HG03139 (cell line): Measurements from ENCODE around the gene ZBTB7A.
A peak's percentile ranks its signal among the peaks of the same experiment; 100 is the strongest.

Experiments
- ATAC-seq: cut with Tn5 transposase; IDR thresholded peaks from one replicate; pipeline ENCODE4 v1.9.1; 2021; ENCODE audit not compliant: unreplicated experiment

ZBTB7A gene

DNA sequence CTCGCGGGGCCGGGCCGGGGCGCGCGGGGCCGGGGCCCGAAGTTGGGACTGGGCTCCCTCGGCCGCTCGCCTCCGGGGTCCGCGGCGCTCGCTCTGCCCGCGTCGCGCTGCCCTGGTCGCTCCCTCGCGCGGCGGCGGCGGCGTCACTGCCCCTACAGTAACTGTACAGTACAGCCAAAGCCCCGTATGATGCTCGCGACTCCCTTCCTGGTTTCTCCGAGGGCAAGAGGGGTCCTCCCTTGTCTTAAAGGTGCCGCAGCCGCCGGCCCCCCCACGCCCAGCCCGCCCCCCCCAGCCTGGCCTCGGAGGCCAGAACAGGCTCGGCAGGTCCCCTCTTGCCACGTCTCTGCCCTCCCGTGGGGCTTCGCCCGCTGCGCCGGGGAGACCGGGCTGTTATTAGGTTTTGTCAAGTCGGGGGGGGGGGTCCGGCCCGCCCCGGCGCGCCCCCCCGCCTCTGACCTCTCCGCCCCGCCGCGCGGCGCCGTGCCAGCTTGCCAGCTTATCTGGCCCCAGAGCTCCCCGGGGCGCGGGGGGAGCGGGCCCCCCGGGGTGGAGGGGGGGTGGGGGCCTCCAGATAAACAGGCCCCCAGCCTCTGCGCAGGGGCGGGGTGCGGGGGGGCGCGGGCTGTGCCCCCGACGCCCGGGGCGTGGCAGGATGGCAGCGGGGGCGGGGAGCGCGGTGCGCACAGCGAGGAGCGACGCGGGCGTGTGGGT, at the start of gene ZBTB7A:
TSS of gene ZBTB7A (minus strand) at position 218 of the 714 bp plus-strand sequence. CDS start 11,667 bp downstream, outside the sequence.
- no peak for ATAC-seq

DNA sequence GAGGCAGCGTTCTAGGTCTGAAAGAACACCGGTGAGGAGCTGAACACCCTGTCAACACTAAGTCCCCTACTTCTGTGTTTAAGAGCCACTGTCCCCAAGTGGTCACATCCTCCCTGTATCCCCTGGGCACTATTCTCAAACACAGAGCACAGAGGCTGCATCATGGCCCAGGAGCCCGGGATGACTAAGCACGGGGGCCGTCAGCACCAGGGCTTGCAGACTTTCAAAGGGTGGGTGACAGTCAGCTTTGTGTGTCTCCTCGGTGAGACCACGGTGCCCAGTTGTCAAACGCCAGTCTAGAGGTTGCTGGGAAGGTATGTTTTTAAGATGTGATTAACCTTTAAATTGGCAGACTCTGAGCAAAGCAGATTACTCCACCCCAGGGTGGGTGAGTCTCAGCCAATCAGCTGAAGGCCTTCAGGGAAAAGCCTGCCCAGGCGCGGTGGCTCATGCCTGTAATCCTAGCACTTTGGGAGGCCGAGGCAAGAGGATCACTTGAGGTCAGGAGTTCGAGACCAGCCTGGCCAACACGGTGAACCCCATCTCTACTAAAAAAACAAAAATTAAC, 49.2 kb upstream of the ZBTB7A start:
- no peak for ATAC-seq

DNA sequence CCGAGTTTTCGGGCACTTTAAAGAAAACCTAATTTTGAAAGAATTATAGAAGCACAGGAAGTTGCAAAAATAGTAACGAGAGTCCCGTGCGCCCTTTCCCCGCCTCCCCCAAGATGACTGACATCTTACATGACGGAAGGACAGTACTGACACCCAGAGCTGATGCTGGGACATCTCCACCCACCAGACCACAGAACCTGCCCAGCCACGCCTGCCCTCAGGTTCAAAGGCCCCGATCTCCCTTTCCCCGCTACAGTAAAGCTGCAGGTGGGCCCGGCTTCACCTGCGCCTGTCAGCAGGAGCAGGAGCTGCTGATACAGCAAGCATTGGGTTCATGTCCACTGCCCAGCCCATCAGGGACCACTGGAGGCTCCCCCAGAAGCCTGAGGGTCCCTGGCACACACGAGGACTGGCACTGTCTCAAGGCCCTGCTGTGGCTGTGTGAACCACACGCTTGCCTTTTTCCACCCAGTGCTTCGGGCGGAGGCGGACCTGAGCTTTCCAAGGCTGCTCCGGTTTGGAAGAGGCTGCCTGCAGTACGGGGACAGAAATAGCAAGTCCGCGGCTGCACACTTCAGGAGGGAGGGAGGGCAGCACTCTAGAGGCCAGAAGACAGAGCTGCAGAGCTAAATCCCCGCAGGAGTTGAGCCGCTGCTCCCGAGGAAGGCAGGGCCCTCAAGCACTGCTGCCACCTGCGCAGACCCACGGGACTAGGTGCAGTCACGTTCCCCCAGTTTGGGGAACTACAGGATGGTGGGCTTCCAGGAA, 48.5 kb upstream of the ZBTB7A start:
- ATAC-seq, result peak; percentile 69

DNA sequence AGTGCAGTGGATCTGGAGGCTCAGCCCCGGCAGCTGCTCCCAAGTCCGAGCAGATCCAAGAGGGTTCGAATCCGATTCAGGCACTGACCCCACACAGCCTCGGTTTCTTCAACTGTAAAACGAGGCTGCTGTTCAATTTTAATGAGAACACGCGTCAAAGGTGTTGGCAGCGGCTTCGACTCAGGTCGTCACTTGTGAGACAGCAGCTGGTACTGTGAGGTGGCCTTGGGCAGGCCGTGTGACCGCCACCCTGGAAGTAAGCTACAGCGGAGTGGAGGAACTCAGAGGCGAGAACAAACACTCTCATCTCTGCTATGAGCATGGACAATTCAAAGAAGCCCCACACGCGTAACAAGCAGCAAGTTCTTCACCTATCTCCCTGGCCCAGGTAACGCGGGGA, 47.5 kb upstream of the ZBTB7A start:
- no peak for ATAC-seq

DNA sequence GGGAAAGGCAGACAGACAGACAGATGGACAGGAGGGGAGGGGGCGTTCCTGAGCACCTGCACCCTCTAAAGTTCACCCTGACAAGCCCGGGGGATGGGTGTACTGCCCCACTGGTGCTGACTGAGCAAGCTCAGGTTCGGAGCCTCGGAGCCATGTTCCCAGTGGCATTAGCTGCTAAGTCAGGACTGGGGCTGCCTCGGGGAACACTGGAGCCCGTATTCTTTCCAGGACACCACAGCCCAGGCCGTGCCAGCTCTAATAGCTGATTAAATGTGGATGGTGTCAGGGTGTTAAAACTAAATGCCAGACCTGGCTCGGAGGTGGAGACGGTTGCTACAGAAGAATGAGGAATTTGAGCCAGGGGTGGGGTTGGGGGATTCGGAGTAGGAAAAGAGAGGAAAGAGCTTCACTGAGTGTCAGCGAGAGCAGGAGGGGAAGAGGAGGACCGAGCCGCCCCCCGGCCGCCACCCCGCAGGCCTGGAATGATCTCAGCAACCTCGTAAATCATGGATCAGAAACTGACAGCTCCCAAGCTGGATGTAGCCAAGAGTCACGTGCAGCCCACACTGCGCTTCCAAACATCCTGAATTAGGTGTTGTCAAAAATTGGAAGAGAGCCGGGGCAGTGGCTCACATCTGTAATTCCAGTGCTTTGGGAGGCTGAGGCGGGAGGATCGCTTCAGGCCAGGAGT, 46.8 kb upstream of the ZBTB7A start:
- ATAC-seq, result no peak

DNA sequence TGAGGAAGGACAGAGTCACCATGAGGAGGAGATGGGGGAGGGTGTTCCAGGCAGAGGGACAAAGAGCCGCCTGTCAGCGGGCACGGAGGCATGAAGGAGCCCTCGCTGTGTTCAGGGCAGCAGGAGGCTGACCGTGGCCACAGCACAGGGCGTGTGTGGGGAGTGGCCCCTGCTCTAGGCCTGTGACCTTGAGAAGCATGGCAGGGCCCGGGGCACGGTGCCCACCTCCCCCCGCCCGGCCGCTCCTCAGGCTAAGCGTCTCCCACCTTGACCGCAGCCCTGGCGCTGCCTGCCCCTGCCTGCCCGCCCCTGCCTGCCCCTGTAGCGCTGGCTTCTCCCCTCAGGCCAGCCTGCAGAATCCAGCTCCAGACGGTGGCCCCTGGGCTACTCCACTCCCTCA, 45.7 kb upstream of the ZBTB7A start:
- no peak for ATAC-seq

DNA sequence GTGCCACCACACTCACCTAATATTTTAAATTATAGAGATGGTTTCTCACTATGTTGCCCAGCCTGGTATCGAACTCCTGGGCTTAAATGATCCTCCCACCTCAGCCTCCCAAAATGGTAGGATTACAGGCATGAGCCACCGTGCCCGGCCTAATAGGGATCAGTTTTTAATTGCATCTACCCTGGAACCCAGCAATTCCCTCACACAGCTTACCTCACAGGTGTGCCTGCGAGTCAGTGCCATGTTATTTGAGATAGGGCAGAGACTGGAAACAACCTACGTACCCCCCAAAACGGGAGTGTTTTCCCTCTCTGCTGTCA, 42.9 kb upstream of the ZBTB7A start:
- no peak for ATAC-seq

DNA sequence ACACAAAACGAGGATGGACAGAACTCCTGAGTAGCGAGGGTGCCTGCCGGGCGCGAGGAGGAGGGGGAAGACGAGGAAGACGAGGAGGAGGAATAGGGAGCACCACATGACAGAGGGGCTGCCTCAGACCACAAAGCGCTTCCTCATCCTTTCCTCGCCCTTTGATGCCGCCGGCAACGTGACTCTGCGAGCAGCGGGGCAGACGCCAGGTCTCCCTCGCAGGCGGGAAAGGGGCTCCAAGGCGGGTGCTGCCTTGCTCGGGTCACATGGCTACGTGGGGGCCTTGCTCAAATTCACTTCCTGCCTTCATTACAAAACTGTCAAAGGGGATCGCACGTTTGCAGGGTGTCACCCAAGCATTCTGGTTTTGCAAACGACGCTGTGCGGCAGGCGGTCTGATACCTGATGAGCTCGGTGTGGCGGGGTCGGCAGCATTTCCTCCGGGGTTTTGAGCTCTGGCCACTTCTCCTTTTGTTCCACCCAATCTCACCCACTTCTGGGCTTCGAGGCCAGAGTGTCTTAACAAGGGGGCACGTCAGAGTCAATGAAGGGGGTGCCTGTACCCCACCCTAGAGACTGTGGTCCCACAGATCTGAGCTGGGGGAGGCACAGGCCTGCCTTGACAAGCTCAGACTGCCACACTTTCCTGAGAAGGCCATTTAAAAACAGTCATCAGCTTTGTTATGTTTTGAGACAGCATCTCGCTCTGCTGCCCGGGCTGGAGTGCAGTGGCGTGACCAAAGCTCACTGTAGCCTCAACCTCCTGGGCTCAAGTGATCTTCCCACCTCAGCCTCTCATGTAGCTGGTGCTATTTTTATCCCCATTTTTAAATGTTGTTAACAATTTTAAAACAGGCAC, 42.3 kb upstream of the ZBTB7A start:
- no peak for ATAC-seq

DNA sequence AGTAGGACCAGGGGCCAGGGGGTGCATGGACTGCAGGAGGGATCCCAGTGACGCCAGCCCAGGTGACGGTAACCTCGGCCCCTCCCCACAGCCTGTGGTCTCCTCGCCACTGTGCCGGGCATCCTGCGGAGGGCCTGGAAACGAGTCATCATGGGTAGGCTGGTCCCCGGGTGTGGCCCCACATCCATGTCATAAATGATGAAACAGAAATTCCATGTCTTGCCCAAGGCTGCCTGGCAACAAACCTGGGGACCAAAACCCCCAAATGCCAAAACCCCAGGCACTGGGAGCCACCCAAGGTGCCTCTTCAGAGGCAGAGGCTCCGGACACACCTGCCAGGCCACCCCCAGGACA, 36.4 kb upstream of the ZBTB7A start:
- ATAC-seq, result no peak

DNA sequence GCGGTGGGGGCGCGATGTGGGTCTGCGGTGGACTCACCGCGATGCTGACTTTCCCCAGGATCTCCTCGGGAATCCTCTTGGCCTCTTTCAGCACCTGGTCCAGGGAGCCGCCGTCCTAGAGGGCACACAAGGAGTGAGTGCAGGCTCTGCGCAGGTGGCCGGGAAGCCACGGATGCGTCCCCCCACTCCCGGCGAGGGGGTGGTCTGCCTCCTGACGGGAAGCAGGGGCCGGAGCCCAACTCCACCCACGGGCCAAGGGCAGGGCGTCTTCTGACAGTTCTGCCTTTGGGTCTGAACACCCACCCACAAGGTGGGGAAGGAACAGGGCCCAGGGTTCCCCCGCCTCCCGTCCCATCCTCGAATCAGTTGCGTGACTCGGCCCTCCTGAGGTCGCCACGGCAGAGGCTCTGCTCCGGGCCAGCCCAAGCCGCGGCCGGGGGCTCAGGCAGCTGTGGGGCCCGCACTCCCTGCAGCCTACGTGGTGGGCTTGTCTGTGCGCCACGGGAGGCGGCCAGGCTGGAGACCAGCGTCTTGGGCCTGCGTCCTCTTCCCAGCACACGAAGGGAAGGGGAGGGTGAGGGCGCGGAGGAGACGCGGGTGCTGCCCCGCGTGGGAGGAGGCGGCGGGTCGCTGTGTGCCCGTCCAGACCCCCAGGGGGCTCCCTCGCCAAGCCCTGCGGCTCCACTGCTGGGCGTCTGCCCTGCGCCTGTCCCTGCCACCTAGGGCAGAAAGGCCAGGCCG, 35.8 kb upstream of the ZBTB7A start:
- ATAC-seq, result no peak

DNA sequence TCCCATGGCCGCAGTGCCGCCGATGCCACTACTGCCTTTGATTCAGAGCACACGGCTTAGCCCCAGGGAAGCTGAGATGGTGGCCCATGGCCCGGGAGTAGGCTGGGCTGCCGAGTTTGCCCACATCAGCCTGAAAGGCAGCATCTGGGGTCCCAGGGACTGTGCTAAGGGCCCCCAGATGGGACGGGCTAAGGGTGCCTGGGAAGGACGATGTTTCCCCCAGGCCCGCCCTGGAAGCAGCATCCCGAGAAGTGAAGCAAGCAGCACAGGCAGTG, 34.7 kb upstream of the ZBTB7A start:
- no peak for ATAC-seq

DNA sequence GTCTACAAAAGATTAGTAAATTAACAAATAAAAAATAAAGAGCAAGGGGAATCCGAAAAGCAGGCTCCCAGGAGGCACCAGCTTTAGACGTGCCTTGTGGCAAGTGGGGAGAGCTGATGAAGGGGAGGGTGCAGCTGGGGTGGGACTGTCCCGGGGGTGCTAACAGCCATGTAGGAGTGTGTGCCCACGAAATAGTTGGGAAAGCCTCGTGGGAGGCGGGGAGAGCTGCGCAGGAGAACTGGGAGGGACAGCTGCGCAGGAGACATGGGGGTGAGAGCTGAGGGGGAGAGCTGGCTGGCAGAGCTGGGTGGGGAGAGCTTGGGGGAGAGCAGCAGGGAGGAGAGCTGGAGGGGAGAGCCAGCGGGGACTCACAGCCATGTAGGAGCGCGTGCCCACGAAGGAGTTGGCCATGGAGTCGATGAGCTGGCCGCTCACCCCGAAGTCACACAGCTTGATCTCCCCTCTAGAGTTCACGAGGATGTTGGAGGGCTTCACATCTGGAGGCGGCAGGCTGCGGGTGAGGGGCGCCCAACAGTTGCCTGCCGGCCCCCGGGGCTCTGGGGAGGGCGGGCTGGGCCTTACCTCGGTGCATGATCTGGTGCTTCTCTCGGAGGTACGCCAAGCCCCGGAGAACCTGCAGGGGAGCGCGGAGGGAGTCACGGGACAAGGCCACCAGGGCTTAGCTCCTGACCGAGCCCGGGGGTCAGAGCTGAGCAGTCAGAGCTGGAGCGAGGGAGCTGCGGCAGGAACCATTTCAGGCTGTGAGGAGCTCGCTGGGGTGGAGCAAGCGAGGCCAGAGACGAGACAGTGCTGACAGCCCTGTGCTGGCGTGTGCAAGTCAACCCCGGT, 34.2 kb upstream of the ZBTB7A start:
- no peak for ATAC-seq

DNA sequence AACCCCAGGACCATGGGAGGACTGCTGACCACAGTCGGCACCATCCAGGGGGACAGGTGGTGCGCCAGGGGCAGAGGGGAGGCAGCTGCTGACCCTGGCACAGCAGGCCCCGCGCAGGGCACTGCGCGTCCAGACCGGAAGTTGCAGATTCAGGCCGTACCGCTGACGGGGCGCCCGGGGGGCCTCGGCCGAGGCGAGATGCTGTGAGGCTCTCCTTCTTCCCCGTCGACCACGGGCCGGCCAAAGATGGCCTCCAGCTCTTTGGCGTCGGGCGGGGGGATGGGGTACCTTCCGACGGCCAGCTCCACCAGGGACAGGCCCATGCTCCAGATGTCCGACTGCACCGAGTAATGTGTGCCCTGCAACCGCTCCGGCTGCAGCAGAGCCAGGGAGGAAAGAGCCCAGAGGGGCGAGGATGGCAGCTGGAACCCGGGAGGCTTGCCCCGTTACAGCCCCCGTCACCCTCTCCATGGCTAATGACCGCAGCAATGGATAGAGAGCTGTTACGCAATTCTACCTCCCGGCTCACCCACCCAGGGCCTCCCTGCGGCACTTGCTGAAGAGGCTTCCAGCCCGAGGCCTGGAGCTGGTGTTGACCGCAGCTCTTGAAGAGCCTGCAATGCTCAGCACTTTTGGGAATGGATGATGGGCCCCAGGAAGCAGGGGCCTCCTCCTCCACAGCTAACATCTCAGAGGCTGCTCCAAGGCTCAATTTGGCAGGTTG, 32.5 kb upstream of the ZBTB7A start:
- no peak for ATAC-seq

DNA sequence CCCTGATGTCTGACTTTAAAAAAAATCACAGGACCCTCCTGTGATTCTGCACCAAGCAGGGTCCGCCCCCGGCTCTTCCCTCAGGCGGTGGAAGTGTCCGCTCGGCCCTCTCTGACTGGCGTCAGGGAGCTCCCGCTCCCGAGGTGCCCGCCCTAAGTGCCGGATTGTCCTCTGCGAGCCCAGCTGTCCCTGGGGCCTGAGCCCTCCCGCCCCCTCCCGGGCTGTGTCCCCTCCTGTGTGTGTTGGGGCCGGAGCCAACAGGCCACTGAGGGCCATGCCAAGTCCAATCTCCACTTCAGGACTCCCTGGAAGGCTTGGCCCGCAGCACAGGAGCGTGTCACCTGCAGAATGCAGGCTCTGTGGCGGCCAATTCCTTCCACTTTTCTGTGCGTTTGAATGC, 31.8 kb upstream of the ZBTB7A start:
- no peak for ATAC-seq

DNA sequence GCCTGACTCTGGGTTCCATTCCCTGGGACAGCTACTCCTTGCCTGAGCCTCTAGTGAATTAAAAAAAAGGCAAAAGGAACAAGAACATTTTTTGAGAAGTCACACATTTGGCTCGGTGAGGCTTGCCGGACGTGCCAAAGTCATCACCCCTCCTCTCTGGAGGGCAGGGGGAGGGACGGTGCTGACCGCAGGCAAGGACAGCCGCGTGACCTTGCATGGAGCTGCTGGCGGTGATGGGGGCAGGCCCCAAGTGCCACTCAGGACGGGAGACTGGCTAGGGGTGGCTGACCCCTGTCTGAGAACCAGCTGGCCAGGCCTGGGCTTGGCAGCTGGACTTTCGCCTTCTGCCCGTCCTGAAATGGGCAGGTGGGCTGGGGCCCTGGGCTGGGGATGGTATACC, 30.8 kb upstream of the ZBTB7A start:
- no peak for ATAC-seq

DNA sequence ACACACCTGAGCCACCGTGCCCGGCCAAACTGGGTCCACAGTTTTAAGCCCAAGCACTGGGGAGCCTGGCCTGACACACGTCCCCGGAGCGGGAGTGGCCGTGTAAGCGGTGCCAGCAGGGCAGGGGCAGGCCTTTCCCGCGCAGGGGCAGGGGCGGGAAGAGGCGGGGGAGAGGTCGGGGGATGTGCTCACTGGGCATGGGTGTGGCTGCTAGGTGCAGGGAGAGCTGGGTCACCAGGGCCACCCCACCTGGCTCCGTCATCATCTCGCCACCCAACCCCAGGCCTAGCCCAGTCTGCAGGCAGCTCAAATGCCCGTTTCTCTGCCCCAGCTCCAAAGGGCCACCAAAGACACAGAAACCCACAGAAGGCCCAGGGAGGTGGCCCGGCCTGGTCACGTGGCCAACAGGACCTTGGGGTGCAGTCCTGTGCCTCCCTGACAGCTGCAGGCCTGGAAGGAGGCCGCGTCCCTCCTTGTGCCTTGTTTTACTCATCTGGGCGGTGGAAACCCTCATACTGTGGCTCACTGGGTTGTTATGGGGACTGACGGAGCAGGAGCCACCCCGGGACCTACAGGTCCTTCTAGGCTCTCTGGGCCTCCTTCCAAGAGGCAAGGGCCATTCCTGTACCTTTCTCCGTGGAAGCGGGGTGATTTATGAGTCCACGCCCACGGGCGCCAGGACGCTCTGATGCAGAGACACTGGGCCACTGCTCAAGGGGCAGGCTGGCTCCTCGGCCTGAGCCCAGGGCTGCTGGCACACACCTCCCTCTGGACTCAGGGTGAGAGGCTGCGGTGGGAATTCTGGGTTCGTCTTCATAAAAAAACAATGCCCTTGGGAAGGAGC, 29.6 kb upstream of the ZBTB7A start:
- ATAC-seq, result no peak

DNA sequence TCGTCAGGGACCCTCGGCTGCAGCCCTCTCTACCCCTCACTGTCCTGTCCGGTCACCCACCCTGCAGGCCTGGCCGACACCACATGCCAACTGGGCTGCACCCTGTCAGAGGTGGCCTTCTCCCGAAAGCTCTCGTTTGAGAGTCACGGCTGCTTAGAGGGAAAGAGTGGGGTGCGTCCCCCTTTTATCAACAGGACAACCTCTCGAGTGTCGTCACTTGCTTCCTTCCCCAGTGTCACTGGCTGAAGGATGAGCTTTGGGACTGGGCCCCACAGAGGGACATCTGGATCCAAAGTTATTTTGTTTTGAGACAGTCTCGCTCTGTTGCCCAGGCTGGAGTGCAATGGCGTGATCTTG, 28.8 kb upstream of the ZBTB7A start:
- no peak for ATAC-seq
